ENCODE results near the gene PMPCA.

Gene PMPCA

GRCh38 chr9:136386018-136386417, 24.4 kb upstream of the PMPCA start:
- Histone ChIP-seq H3K79me2 (ENCODE audit: insufficient read depth, low read length) (no peaks in the 10 kb centered on the region), H3K27me3 (ENCODE audit: low read length) (no peaks in the 10 kb centered on the region), H4K20me1 (ENCODE audit: low read depth, low read length) (no peaks in the 10 kb centered on the region), H3K27ac (ENCODE audit: low read depth, low read length) (no peak overlapping the region), H3K9ac (ENCODE audit: low read length) (no peak overlapping the region), H2AFZ (ENCODE audit: low read depth, low read length, severe bottlenecking) (no peak overlapping the region), H3K4me3 (ENCODE audit: insufficient read depth, low read length, poor library complexity, severe bottlenecking) (no peak overlapping the region), H3K4me2 (ENCODE audit: low read depth, low read length, poor library complexity, severe bottlenecking) (no peak overlapping the region), H3K9me3 (ENCODE audit: insufficient read depth, low read length) (no peaks in the 10 kb centered on the region), H3K36me3 (ENCODE audit: low read length) (peaks cover 4% of the 10 kb centered on the region; the same call in 1 of the 2 replicates), H3F3A (ENCODE audit: insufficient read depth) (no peaks in the 10 kb centered on the region), H3K9me2 (replicated peaks; ENCODE audit: insufficient read depth, low read length) (no peaks in the 10 kb centered on the region)
- TF ChIP-seq EZH2phosphoT487 (conservative IDR thresholded peaks at IDR 0.05; ENCODE audit: low read length) (no peak), CTCF (IDR thresholded peaks at IDR 0.05; ENCODE audit: insufficient read depth, low read length, poor library complexity, severe bottlenecking) (no peak)

- no peaks in the 10 kb centered on the region for H3K9me3 ChIP-seq (ENCODE audit: insufficient read depth, low read length)
These were observed 23.2 kb upstream of the PMPCA start for GRCh38 chr9:136387217-136387616.

GRCh38 chr9:136389396-136389795, 21.1 kb upstream of the PMPCA start:
- TF ChIP-seq EZH2phosphoT487 (conservative IDR thresholded peaks at IDR 0.05; ENCODE audit: low read length): no peak
- Histone ChIP-seq H3K4me3 (ENCODE audit: insufficient read depth, low read length, poor library complexity, severe bottlenecking) (no peak overlapping the region), H4K20me1 (ENCODE audit: low read depth, low read length) (no peaks in the 10 kb centered on the region), H3K79me2 (ENCODE audit: insufficient read depth, low read length) (no peaks in the 10 kb centered on the region), H2AFZ (ENCODE audit: low read depth, low read length, severe bottlenecking) (no peak overlapping the region), H3K27ac (ENCODE audit: low read depth, low read length) (no peak overlapping the region), H3F3A (ENCODE audit: insufficient read depth) (no peaks in the 10 kb centered on the region), H3K9me2 (replicated peaks; ENCODE audit: insufficient read depth, low read length) (no peaks in the 10 kb centered on the region), H3K36me3 (ENCODE audit: low read length) (peaks cover 4% of the 10 kb centered on the region; the same call in 1 of the 2 replicates), H3K27me3 (ENCODE audit: low read length) (no peaks in the 10 kb centered on the region), H3K9ac (ENCODE audit: low read length) (no peak overlapping the region), H3K4me2 (ENCODE audit: low read depth, low read length, poor library complexity, severe bottlenecking) (no peak overlapping the region), H3K9me3 (ENCODE audit: insufficient read depth, low read length) (no peaks in the 10 kb centered on the region)

More at GRCh38 chr9:136387217-136387616, 23.2 kb upstream of the PMPCA start:
- Histone ChIP-seq H3K36me3 (ENCODE audit: low read length) (peaks cover 4% of the 10 kb centered on the region; the same call in 1 of the 2 replicates), H3K4me3 (ENCODE audit: insufficient read depth, low read length, poor library complexity, severe bottlenecking) (no peak overlapping the region), H3F3A (ENCODE audit: insufficient read depth) (no peaks in the 10 kb centered on the region), H3K79me2 (ENCODE audit: insufficient read depth, low read length) (no peaks in the 10 kb centered on the region), H3K27ac (ENCODE audit: low read depth, low read length) (no peak overlapping the region), H3K27me3 (ENCODE audit: low read length) (no peaks in the 10 kb centered on the region), H3K9me2 (replicated peaks; ENCODE audit: insufficient read depth, low read length) (no peaks in the 10 kb centered on the region), H3K9ac (ENCODE audit: low read length) (no peak overlapping the region), H4K20me1 (ENCODE audit: low read depth, low read length) (no peaks in the 10 kb centered on the region), H3K4me2 (ENCODE audit: low read depth, low read length, poor library complexity, severe bottlenecking) (no peak overlapping the region), H2AFZ (ENCODE audit: low read depth, low read length, severe bottlenecking) (no peak overlapping the region)
- no peak for TF ChIP-seq EZH2phosphoT487 (conservative IDR thresholded peaks at IDR 0.05; ENCODE audit: low read length)
- TF ChIP-seq CTCF (IDR thresholded peaks at IDR 0.05; ENCODE audit: insufficient read depth, low read length, poor library complexity, severe bottlenecking): no peak

GRCh38 chr9:136391737-136392537, 18.5 kb upstream of the PMPCA start:
- Histone ChIP-seq H2AFZ (ENCODE audit: low read depth, low read length, severe bottlenecking) (no peak overlapping the region), H3K36me3 (ENCODE audit: low read length) (no peaks in the 10 kb centered on the region; the same call in 1 of the 2 replicates), H3F3A (ENCODE audit: insufficient read depth) (no peaks in the 10 kb centered on the region), H4K20me1 (ENCODE audit: low read depth, low read length) (no peaks in the 10 kb centered on the region), H3K9me2 (replicated peaks; ENCODE audit: insufficient read depth, low read length) (no peaks in the 10 kb centered on the region), H3K4me3 (ENCODE audit: insufficient read depth, low read length, poor library complexity, severe bottlenecking) (no peak overlapping the region), H3K9me3 (ENCODE audit: insufficient read depth, low read length) (no peaks in the 10 kb centered on the region), H3K9ac (ENCODE audit: low read length) (no peak overlapping the region), H3K27me3 (ENCODE audit: low read length) (no peaks in the 10 kb centered on the region), H3K79me2 (ENCODE audit: insufficient read depth, low read length) (no peaks in the 10 kb centered on the region), H3K4me2 (ENCODE audit: low read depth, low read length, poor library complexity, severe bottlenecking) (no peak overlapping the region), H3K27ac (ENCODE audit: low read depth, low read length) (no peak overlapping the region)
- TF ChIP-seq CTCF (IDR thresholded peaks at IDR 0.05; ENCODE audit: insufficient read depth, low read length, poor library complexity, severe bottlenecking) (no peak), EZH2phosphoT487 (conservative IDR thresholded peaks at IDR 0.05; ENCODE audit: low read length) (no peak)

All from SU-DHL-6 (cell line).